Endodermal cell (in vitro differentiated cells): ENCODE measurements around the gene RUNDC3A. TPM values are rescaled to one million over a fixed set of nuclear protein-coding genes. Genes with fewer than 3 reads are reported as not detected.
A peak's percentile ranks its signal among the peaks of the same experiment; 100 is the strongest.

Experiments
- DNase-seq: peaks from one replicate; pipeline ENCODE4 v3.0.0-alpha.2; 2017
- H3K27ac ChIP-seq: 2 replicates; pipeline ENCODE4 v1.5.1; 2013; ENCODE audit warnings: mild to moderate bottlenecking, low read depth, low read length, moderate library complexity
- H3K27me3 ChIP-seq: 2 replicates; pipeline ENCODE4 v1.6.1; 2013; ENCODE audit warnings: mild to moderate bottlenecking, low read length, moderate library complexity; ENCODE audit not compliant: insufficient read depth, control insufficient read depth, poor library complexity, severe bottlenecking
- H3K36me3 ChIP-seq: 2 replicates; pipeline ENCODE4 v1.7.0; 2013; ENCODE audit warnings: mild to moderate bottlenecking, low read length, moderate library complexity; ENCODE audit not compliant: control insufficient read depth, insufficient read depth
- H3K4me1 ChIP-seq: one replicate; pipeline ENCODE4 v1.7.0; 2013; ENCODE audit warnings: low read length; ENCODE audit not compliant: control insufficient read depth, insufficient read depth
- H3K4me3 ChIP-seq: 2 replicates; pipeline ENCODE4 v1.5.1; 2013; ENCODE audit warnings: mild to moderate bottlenecking, low read length, moderate library complexity
- H3K9ac ChIP-seq: 2 replicates; pipeline ENCODE4 v1.6.1; 2013; ENCODE audit warnings: mild to moderate bottlenecking, low read length, moderate library complexity; ENCODE audit not compliant: poor library complexity, severe bottlenecking; ENCODE audit errors: extremely low read depth
- H3K9me3 ChIP-seq: 2 replicates; pipeline ENCODE4 v1.6.1; 2013; ENCODE audit warnings: mild to moderate bottlenecking, low read length, moderate library complexity; ENCODE audit not compliant: control insufficient read depth
- H3K27ac Mint-ChIP-seq: 2 replicates; pipeline ENCODE4 v1.8.0; 2020; ENCODE audit warnings: mixed read lengths
- H3K27me3 Mint-ChIP-seq: 2 replicates; pipeline ENCODE4 v1.8.0; 2021; ENCODE audit warnings: mild to moderate bottlenecking, mixed read lengths; ENCODE audit not compliant: insufficient read depth
- H3K36me3 Mint-ChIP-seq: 2 replicates; pipeline ENCODE4 v1.8.0; 2020; ENCODE audit warnings: low read depth, mixed read lengths
- H3K4me1 Mint-ChIP-seq: 2 replicates; pipeline ENCODE4 v1.8.0; 2020; ENCODE audit warnings: mixed read lengths
- H3K4me3 Mint-ChIP-seq: 2 replicates; pipeline ENCODE4 v1.8.0; 2020; ENCODE audit warnings: mild to moderate bottlenecking, moderate library complexity, mixed read lengths
- H3K9me3 Mint-ChIP-seq: 2 replicates; pipeline ENCODE4 v1.8.0; 2020; ENCODE audit warnings: mild to moderate bottlenecking, mixed read lengths
- CTCF ChIP-seq: fragments of 200-600 bp; sonication (generic); conservative IDR thresholded peaks from 2 replicates; pipeline ENCODE4 v1.5.0; 2021; ENCODE audit warnings: antibody characterized with exemption, mild to moderate bottlenecking
- WGBS, 2 experiments: methylation state at CpG; one replicate each; pipeline versions ENCODE4 v1.1.5 to v1.1.7; 2013; ENCODE audit warnings: missing lambda C conversion rate in 2 of 2, mixed read lengths in 1 of 2; ENCODE audit not compliant: insufficient coverage in 1 of 2, insufficient read length in 1 of 2; 5-methylcytosine and 5-hydroxymethylcytosine counted together
- total RNA-seq, 2 donors: library from RNA; stranded (reverse); fragmentation: NEBNext Ultra II Directional in 1 of 2; extraction: Animal tissue kit (Norgen Biotek cat#: 25700) in 1 of 2; gene quantifications; 2 replicates in 1 of 2; 3 replicates in 1 of 2; pipeline ENCODE4 v1.2.1, GENCODE V29; 2021

RUNDC3A gene
- total RNA-seq, 2 donors from 2014 or later = 1.0 to 2.1 TPM

DNA sequence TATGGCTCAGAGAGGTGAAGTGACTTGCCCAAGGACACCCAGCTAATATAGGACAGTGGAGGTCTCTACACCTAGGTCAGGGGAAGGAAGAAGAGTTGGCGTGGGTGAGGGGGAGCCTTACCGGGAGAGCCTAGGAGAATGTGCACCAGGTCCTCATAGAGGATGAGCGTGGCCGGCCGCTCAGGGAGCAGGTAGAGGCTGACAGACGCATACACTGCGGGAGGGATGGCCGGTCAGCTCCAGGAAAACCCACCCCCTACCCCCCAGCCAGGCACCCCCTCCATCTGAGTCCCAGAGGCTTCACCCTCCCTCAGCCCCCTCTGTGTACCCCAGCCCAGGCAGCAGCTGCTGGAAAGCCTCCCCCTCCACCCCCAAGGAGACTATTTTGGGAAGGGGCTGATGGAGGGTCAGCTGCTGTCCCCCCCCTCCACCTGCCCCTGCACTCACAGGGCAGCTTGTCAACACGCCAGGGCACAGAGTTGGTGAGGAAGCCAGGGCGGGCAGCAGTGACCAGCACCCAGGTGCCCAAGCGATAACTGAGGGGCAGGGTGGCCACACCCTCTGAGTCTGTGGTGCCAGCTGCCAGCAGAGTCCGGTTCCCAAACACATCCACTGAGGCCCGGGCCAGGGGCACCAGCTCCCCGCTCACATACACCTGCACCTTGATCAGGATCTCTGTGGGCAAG, 51.2 kb downstream of the RUNDC3A start:
- H3K36me3 Mint-ChIP-seq = peaks cover 12% of the 10 kb centered on the region
- no peak for DNase-seq
- H3K27ac ChIP-seq = no peak overlapping the region
- H3K9ac ChIP-seq = no peak overlapping the region
- no peaks in the 10 kb centered on the region for H3K9me3 ChIP-seq
- no peaks in the 10 kb centered on the region for H3K27me3 ChIP-seq
- H3K27me3 Mint-ChIP-seq = peaks cover 8% of the 10 kb centered on the region
- H3K27ac Mint-ChIP-seq = no peak overlapping the region
- H3K9me3 Mint-ChIP-seq = no peaks in the 10 kb centered on the region
- 100% methylated on average over 2 to 12 of the region's 14 CpGs for WGBS, 2 experiments
- peaks cover 31% of the 10 kb centered on the region for H3K36me3 ChIP-seq
- H3K4me1 Mint-ChIP-seq = peaks cover 16% of the 10 kb centered on the region
- H3K4me3 Mint-ChIP-seq = no peak overlapping the region
- TF ChIP-seq CTCF = no peak
- H3K4me1 ChIP-seq = peaks cover 20% of the 10 kb centered on the region
- no peak overlapping the region for H3K4me3 ChIP-seq

- Mint-ChIP-seq H3K27me3 (peaks cover 13% of the 10 kb centered on the region), H3K36me3 (peaks cover 12% of the 10 kb centered on the region), H3K4me1 (peaks cover 16% of the 10 kb centered on the region), H3K27ac (no peak overlapping the region), H3K9me3 (no peaks in the 10 kb centered on the region), H3K4me3 (no peak overlapping the region)
- Histone ChIP-seq H3K27ac (no peak overlapping the region), H3K9me3 (no peaks in the 10 kb centered on the region), H3K36me3 (peaks cover 30% of the 10 kb centered on the region), H3K27me3 (no peaks in the 10 kb centered on the region), H3K4me1 (peaks cover 20% of the 10 kb centered on the region), H3K9ac (no peak overlapping the region), H3K4me3 (no peak overlapping the region)
- no peak for TF ChIP-seq CTCF
- DNase-seq = no peak
- WGBS, 2 experiments = 92 to 99% methylated on average over 5 to 6 of the region's 6 CpGs
Observed at GRCh38 chr17:44360144-44360533, 51.7 kb downstream of the RUNDC3A start.

GRCh38 chr17:44360826-44361225, 52.4 kb downstream of the RUNDC3A start:
- WGBS, 2 experiments = 76 to 80% methylated on average over 3 to 5 of the region's 5 CpGs
- peaks cover 20% of the 10 kb centered on the region for H3K4me1 ChIP-seq
- no peak overlapping the region for H3K27ac Mint-ChIP-seq
- no peak for TF ChIP-seq CTCF
- H3K36me3 ChIP-seq = peaks cover 25% of the 10 kb centered on the region
- H3K9me3 ChIP-seq = no peaks in the 10 kb centered on the region
- H3K4me3 ChIP-seq = no peak overlapping the region
- H3K36me3 Mint-ChIP-seq = peaks cover 12% of the 10 kb centered on the region
- no peak overlapping the region for H3K27ac ChIP-seq
- peaks cover 20% of the 10 kb centered on the region for H3K27me3 Mint-ChIP-seq
- no peak overlapping the region for H3K9ac ChIP-seq
- no peaks in the 10 kb centered on the region for H3K9me3 Mint-ChIP-seq
- peak overlapping the region; percentile 73 for H3K4me3 Mint-ChIP-seq
- H3K27me3 ChIP-seq = no peaks in the 10 kb centered on the region
- DNase-seq = no peak
- peaks cover 16% of the 10 kb centered on the region for H3K4me1 Mint-ChIP-seq
